Endodermal cell (in vitro differentiated cells): ENCODE measurements around the gene WDR37. TPM values are rescaled to one million over a fixed set of nuclear protein-coding genes. Genes with fewer than 3 reads are reported as not detected.

ENCODE experiments used
- DNase-seq: peaks from one replicate; pipeline ENCODE4 v3.0.0-alpha.2; 2017
- H3K27ac ChIP-seq: 2 replicates; pipeline ENCODE4 v1.5.1; 2013; ENCODE audit warnings: mild to moderate bottlenecking, low read depth, low read length, moderate library complexity
- H3K27me3 ChIP-seq: 2 replicates; pipeline ENCODE4 v1.6.1; 2013; ENCODE audit warnings: mild to moderate bottlenecking, low read length, moderate library complexity; ENCODE audit not compliant: insufficient read depth, control insufficient read depth, poor library complexity, severe bottlenecking
- H3K36me3 ChIP-seq: 2 replicates; pipeline ENCODE4 v1.7.0; 2013; ENCODE audit warnings: mild to moderate bottlenecking, low read length, moderate library complexity; ENCODE audit not compliant: control insufficient read depth, insufficient read depth
- H3K4me1 ChIP-seq: one replicate; pipeline ENCODE4 v1.7.0; 2013; ENCODE audit warnings: low read length; ENCODE audit not compliant: control insufficient read depth, insufficient read depth
- H3K4me3 ChIP-seq: 2 replicates; pipeline ENCODE4 v1.5.1; 2013; ENCODE audit warnings: mild to moderate bottlenecking, low read length, moderate library complexity
- H3K9ac ChIP-seq: 2 replicates; pipeline ENCODE4 v1.6.1; 2013; ENCODE audit warnings: mild to moderate bottlenecking, low read length, moderate library complexity; ENCODE audit not compliant: poor library complexity, severe bottlenecking; ENCODE audit errors: extremely low read depth
- H3K9me3 ChIP-seq: 2 replicates; pipeline ENCODE4 v1.6.1; 2013; ENCODE audit warnings: mild to moderate bottlenecking, low read length, moderate library complexity; ENCODE audit not compliant: control insufficient read depth
- H3K27ac Mint-ChIP-seq: 2 replicates; pipeline ENCODE4 v1.8.0; 2020; ENCODE audit warnings: mixed read lengths
- H3K27me3 Mint-ChIP-seq: 2 replicates; pipeline ENCODE4 v1.8.0; 2021; ENCODE audit warnings: mild to moderate bottlenecking, mixed read lengths; ENCODE audit not compliant: insufficient read depth
- H3K36me3 Mint-ChIP-seq: 2 replicates; pipeline ENCODE4 v1.8.0; 2020; ENCODE audit warnings: low read depth, mixed read lengths
- H3K4me1 Mint-ChIP-seq: 2 replicates; pipeline ENCODE4 v1.8.0; 2020; ENCODE audit warnings: mixed read lengths
- H3K4me3 Mint-ChIP-seq: 2 replicates; pipeline ENCODE4 v1.8.0; 2020; ENCODE audit warnings: mild to moderate bottlenecking, moderate library complexity, mixed read lengths
- H3K9me3 Mint-ChIP-seq: 2 replicates; pipeline ENCODE4 v1.8.0; 2020; ENCODE audit warnings: mild to moderate bottlenecking, mixed read lengths
- CTCF ChIP-seq: fragments of 200-600 bp; sonication (generic); conservative IDR thresholded peaks from 2 replicates; pipeline ENCODE4 v1.5.0; 2021; ENCODE audit warnings: antibody characterized with exemption, mild to moderate bottlenecking
- WGBS, 2 experiments: methylation state at CpG; one replicate each; pipeline versions ENCODE4 v1.1.5 to v1.1.7; 2013; ENCODE audit warnings: missing lambda C conversion rate in 2 of 2, mixed read lengths in 1 of 2; ENCODE audit not compliant: insufficient coverage in 1 of 2, insufficient read length in 1 of 2; 5-methylcytosine and 5-hydroxymethylcytosine counted together
- total RNA-seq, 2 donors: library from RNA; stranded (reverse); fragmentation: NEBNext Ultra II Directional in 1 of 2; extraction: Animal tissue kit (Norgen Biotek cat#: 25700) in 1 of 2; gene quantifications; 2 replicates in 1 of 2; 3 replicates in 1 of 2; pipeline ENCODE4 v1.2.1, GENCODE V29; 2021

WDR37 gene
- total RNA-seq, 2 donors from 2014 or later = 10.7 TPM

- no peak overlapping the region for H3K4me3 ChIP-seq
- peak; percentile 35 for DNase-seq
- Mint-ChIP-seq H3K27me3 (no peaks in the 10 kb centered on the region), H3K27ac (no peak overlapping the region), H3K9me3 (no peaks in the 10 kb centered on the region), H3K4me1 (no peaks in the 10 kb centered on the region), H3K36me3 (peaks cover 86% of the 10 kb centered on the region), H3K4me3 (no peak overlapping the region)
- 90 to 95% methylated on average over 7 to 11 of the region's 11 CpGs for WGBS, 2 experiments
- no peaks in the 10 kb centered on the region for H3K4me1 ChIP-seq
- no peak overlapping the region for H3K27ac ChIP-seq
- H3K9me3 ChIP-seq = no peaks in the 10 kb centered on the region
- no peak overlapping the region for H3K9ac ChIP-seq
- no peaks in the 10 kb centered on the region for H3K27me3 ChIP-seq
- no peak for TF ChIP-seq CTCF
- H3K36me3 ChIP-seq = peaks cover 82% of the 10 kb centered on the region
Observed at GRCh38 chr10:1015688-1016087, 40.5 kb upstream of the WDR37 start.

GRCh38 chr10:1019362-1019761 lies 36.8 kb upstream of the WDR37 start:
- Mint-ChIP-seq H3K36me3 (peaks cover 64% of the 10 kb centered on the region), H3K9me3 (peaks cover 5% of the 10 kb centered on the region), H3K4me1 (no peaks in the 10 kb centered on the region), H3K4me3 (no peak overlapping the region), H3K27me3 (no peaks in the 10 kb centered on the region), H3K27ac (no peak overlapping the region)
- no peak overlapping the region for H3K4me3 ChIP-seq
- H3K27me3 ChIP-seq = no peaks in the 10 kb centered on the region
- H3K9ac ChIP-seq = no peak overlapping the region
- H3K27ac ChIP-seq = no peak overlapping the region
- peak; percentile 45 for DNase-seq
- H3K36me3 ChIP-seq = peaks cover 52% of the 10 kb centered on the region
- WGBS, 2 experiments = 94 to 100% methylated on average over 8 to 10 of the region's 10 CpGs
- H3K9me3 ChIP-seq = no peaks in the 10 kb centered on the region
- H3K4me1 ChIP-seq = no peaks in the 10 kb centered on the region
- no peak for TF ChIP-seq CTCF

GRCh38 chr10:1020460-1020859 lies 35.7 kb upstream of the WDR37 start:
- Mint-ChIP-seq H3K27ac (no peak overlapping the region), H3K36me3 (peaks cover 59% of the 10 kb centered on the region), H3K4me1 (no peaks in the 10 kb centered on the region), H3K27me3 (no peaks in the 10 kb centered on the region), H3K9me3 (peaks cover 5% of the 10 kb centered on the region), H3K4me3 (no peak overlapping the region)
- peak; percentile 86 for DNase-seq
- 81 to 91% methylated on average over 8 to 10 of the region's 10 CpGs for WGBS, 2 experiments
- Histone ChIP-seq H3K4me1 (no peaks in the 10 kb centered on the region), H3K27ac (no peak overlapping the region), H3K9me3 (no peaks in the 10 kb centered on the region), H3K36me3 (peaks cover 44% of the 10 kb centered on the region), H3K9ac (no peak overlapping the region), H3K27me3 (no peaks in the 10 kb centered on the region), H3K4me3 (no peak overlapping the region)
- no peak for TF ChIP-seq CTCF
